Left kidney (tissue), 2 donors: ENCODE measurements around the gene NCK1. TPM values are rescaled to one million over a fixed set of nuclear protein-coding genes. Genes with fewer than 3 reads are reported as not detected.
"Not testable (repeated sequence)": the region's sequence is repeated elsewhere in the genome, so short reads cannot be mapped to it uniquely, and the experiment has no call there.

Experiments
- DNase-seq: peaks from one replicate; pipeline ENCODE4 v3.0.0-alpha.2; 2013
- polyA plus RNA-seq: library from polyadenylated mRNA; unstranded; fragments of 120-200 nt; gene quantifications from one replicate; pipeline ENCODE4 v1.2.1, GENCODE V29; 2013; ENCODE audit not compliant: insufficient read length

Gene NCK1
- polyA plus RNA-seq, 1 donor: 44.8 TPM

- no peak for DNase-seq
These were observed 85.5 kb downstream of the NCK1 start for GRCh38 chr3:136947477-136947876.

GRCh38 chr3:136949146-136949545 is 87.1 kb downstream of the NCK1 start:
- DNase-seq: no peak

GRCh38 chr3:136949708-136950107 is 87.7 kb downstream of the NCK1 start:
- DNase-seq: no peak

- DNase-seq: no peak
These were observed 88.6 kb downstream of the NCK1 start for GRCh38 chr3:136950623-136951022.

GRCh38 chr3:136952292-136952691 is 90.3 kb downstream of the NCK1 start:
- DNase-seq: no peak

GRCh38 chr3:136954251-136954650 is 92.2 kb downstream of the NCK1 start:
- no peak for DNase-seq

- DNase-seq: no peak
These were observed 93.2 kb downstream of the NCK1 start for GRCh38 chr3:136954980-136955780.

GRCh38 chr3:136955813-136956212 is 93.8 kb downstream of the NCK1 start:
- no peak for DNase-seq

- DNase-seq: no peak
These were observed 95.0 kb downstream of the NCK1 start for GRCh38 chr3:136956971-136957370.

GRCh38 chr3:136957751-136958288 is 95.8 kb downstream of the NCK1 start, which contains the start of gene IL20RB:
TSS of gene IL20RB (plus strand) at chr3:136957983. CDS start at chr3:136958114, 131 bp downstream.
- DNase-seq: no peak

- no peak for DNase-seq
These were observed 96.9 kb downstream of the NCK1 start for GRCh38 chr3:136958939-136959338.

GRCh38 chr3:136959599-136959998 is 97.6 kb downstream of the NCK1 start:
- no peak for DNase-seq

- DNase-seq: no peak
These were observed 99.1 kb downstream of the NCK1 start for GRCh38 chr3:136960838-136961836.

GRCh38 chr3:136962927-136963326 is 100.9 kb downstream of the NCK1 start:
- DNase-seq: no peak

- not testable (repeated sequence) for DNase-seq
These were observed 107.5 kb downstream of the NCK1 start for GRCh38 chr3:136969539-136969938.

GRCh38 chr3:136973352-136973751 is 111.3 kb downstream of the NCK1 start:
- DNase-seq: no peak

- DNase-seq: no peak
These were observed 112.7 kb downstream of the NCK1 start for GRCh38 chr3:136974670-136975069.

- DNase-seq: no peak
These were observed 117.2 kb downstream of the NCK1 start for GRCh38 chr3:136979204-136979603.

GRCh38 chr3:136979684-136980083 is 117.7 kb downstream of the NCK1 start:
- no peak for DNase-seq

GRCh38 chr3:136982033-136982432 is 120.0 kb downstream of the NCK1 start:
- DNase-seq: no peak

GRCh38 chr3:136982520-136983138 is 120.6 kb downstream of the NCK1 start:
- DNase-seq: no peak

GRCh38 chr3:136984837-136985236 is 122.8 kb downstream of the NCK1 start:
- no peak for DNase-seq
